ENCODE results near the gene DND1. TPM values are rescaled to one million over a fixed set of nuclear protein-coding genes. Genes with fewer than 3 reads are reported as not detected.

DND1 gene
- polyA plus RNA-seq, 2 of the 4 experiments (the other 2 are of a cell fraction), result 0.63 to 1.0 TPM

DNA sequence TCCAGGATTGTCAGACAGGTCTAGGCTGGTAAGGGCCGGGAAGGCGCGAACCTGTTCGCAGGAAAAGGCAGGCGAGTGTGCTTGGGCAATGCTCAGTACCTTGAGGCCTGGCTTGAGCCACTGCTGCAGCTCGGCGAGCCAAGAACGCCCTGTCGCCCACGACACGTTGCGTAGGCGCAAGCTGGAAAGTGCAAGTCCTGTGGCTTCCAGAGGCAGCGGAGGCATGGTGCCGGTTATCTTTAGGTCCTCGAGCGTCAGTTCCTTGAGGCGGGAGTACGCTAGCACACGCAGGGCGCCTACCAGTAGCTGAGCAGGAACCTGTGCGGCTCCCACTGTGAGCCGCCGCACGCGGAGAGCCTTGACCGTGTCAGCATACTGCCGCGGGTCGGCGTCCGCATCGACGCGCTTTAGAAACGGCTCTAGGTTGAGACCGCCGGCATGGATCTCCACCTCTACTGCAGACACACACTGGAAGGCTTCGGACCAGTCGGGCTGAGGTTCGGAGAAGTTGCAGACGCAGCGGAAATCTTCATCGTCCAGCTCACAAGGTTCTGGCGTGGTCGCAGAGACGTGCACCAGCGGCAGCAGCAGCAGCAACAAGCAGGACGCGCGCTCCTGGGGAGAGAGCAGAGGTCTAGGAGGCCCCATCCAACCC, 40.9 kb downstream of the DND1 start:
- CTCF ChIA-PET, result interaction anchor here (1.0 to 3.9 kb wide), 2 partner anchors 58 to 86 kb away, joined by 5 to 21 read pairs; partner anchors contain the start of gene EIF4EBP3
- H3K4me1 ChIP-seq, result peaks cover 32% of the 10 kb centered on the region
- FAIRE-seq, result no peak
- H3K9me3 ChIP-seq, result peaks cover 15% of the 10 kb centered on the region
- no peak; a peak in 1 of 6 replicates for ATAC-seq
- TF ChIP-seq PHF8 (IDR thresholded peaks at IDR 0.05; ENCODE audit: borderline replicate concordance, low read depth) (no peak), KDM1A (IDR thresholded peaks at IDR 0.05; ENCODE audit: low read depth) (no peak), ESRRA (IDR thresholded peaks at IDR 0.05; ENCODE audit: borderline replicate concordance, low read length) (no peak), HOXA7 (CRISPR knock-in tag; IDR thresholded peaks at IDR 0.05) (no peak), NFE2L2 (conservative IDR thresholded peaks at IDR 0.05; ENCODE audit: low read length) (no peak), MAZ (IDR thresholded peaks at IDR 0.05; ENCODE audit: borderline replicate concordance, low read depth, low read length) (no peak), RAD21 (conservative IDR thresholded peaks at IDR 0.05 in 1 of 2, IDR thresholded peaks at IDR 0.05 in 1 of 2) (no peak), HEYL (CRISPR knock-in tag; IDR thresholded peaks at IDR 0.05) (no peak)
- 0 out of 3 replicates have a peak overlapping the region, but pooled peaks have one; percentile 5 for H3K4me3 ChIP-seq
- H3K27ac ChIP-seq, result peak overlapping the region; percentile 45 to 83
- DNase-seq (ENCODE audit: low read depth in 1 of 2, low spot score in 1 of 2), result no peak
- POLR2A ChIA-PET, result no interaction called here
- peak overlapping the region; percentile 58 for H3K4me2 ChIP-seq
- 89% methylated on average over 48 of the region's 51 CpGs for WGBS (ENCODE audit: missing lambda C conversion rate)

DNA sequence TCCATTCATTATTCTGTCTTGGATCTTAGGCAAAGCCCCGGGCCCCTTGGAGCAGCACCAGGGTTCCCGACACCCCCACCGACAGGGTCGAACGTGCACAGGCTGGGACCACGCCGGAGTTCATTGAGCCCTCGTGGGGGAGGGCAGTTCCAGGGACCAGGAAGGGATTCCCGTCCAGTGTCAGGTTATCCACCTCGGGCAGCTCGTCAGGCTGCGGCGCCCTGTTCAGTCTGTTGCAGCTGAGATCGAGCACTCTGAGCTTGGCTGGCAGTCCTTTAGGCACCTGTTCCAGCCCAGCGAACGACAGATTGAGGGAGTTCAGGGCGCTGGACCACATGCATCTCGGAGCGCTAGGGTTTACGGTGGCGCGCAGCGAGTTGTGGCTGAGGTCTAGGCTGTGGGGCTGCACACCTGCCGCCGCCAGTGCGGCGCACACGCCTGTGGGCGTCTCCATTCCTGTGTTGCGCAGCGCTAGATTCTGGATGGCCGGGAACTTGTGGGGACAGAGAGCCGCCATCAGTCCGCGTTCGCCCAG, 41.5 kb downstream of the DND1 start:
- DNase-seq (ENCODE audit: low read depth in 1 of 2, low spot score in 1 of 2), result no peak
- no peak for FAIRE-seq
- no peak overlapping the region for H3K4me3 ChIP-seq
- no peak overlapping the region for H3K4me2 ChIP-seq
- TF ChIP-seq POLR2AphosphoS2 (conservative IDR thresholded peaks at IDR 0.05; ENCODE audit: low read length), result no peak
- TF ChIP-seq RNF2 (IDR thresholded peaks at IDR 0.05; ENCODE audit: borderline replicate concordance, low read depth), result no peak
- no peak for TF ChIP-seq GATA3 (IDR thresholded peaks at IDR 0.05; ENCODE audit: borderline replicate concordance)
- TF ChIP-seq MAFK (IDR thresholded peaks at IDR 0.05; ENCODE audit: partially characterized antibody), result no peak
- no peak for TF ChIP-seq FOSL2 (IDR thresholded peaks at IDR 0.05)
- TF ChIP-seq FOSL2 (CRISPR knock-in tag; IDR thresholded peaks at IDR 0.05), result no peak
- TF ChIP-seq RARB (CRISPR knock-in tag; IDR thresholded peaks at IDR 0.05), result no peak
- no peak for TF ChIP-seq HOXA7 (CRISPR knock-in tag; IDR thresholded peaks at IDR 0.05)
- no peak for TF ChIP-seq HOXB13 (CRISPR knock-in tag; IDR thresholded peaks at IDR 0.05; ENCODE audit: low read depth)
- no peak for TF ChIP-seq RCOR1 (IDR thresholded peaks at IDR 0.05; ENCODE audit: low read depth, low read length)
- TF ChIP-seq RFX5 (IDR thresholded peaks at IDR 0.05), result no peak
- TF ChIP-seq MYC (IDR thresholded peaks at IDR 0.05; ENCODE audit: borderline replicate concordance, low read length), result no peak
- TF ChIP-seq, protein P1, sequence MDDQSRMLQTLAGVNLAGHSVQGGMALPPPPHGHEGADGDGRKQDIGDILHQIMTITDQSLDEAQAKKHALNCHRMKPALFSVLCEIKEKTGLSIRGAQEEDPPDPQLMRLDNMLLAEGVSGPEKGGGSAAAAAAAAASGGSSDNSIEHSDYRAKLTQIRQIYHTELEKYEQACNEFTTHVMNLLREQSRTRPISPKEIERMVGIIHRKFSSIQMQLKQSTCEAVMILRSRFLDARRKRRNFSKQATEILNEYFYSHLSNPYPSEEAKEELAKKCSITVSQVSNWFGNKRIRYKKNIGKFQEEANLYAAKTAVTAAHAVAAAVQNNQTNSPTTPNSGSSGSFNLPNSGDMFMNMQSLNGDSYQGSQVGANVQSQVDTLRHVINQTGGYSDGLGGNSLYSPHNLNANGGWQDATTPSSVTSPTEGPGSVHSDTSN (IDR thresholded peaks at IDR 0.05), result no peak
- TF ChIP-seq ZFP36 (IDR thresholded peaks at IDR 0.05; ENCODE audit: borderline replicate concordance, partially characterized antibody), result no peak
- TF ChIP-seq, protein P2, sequence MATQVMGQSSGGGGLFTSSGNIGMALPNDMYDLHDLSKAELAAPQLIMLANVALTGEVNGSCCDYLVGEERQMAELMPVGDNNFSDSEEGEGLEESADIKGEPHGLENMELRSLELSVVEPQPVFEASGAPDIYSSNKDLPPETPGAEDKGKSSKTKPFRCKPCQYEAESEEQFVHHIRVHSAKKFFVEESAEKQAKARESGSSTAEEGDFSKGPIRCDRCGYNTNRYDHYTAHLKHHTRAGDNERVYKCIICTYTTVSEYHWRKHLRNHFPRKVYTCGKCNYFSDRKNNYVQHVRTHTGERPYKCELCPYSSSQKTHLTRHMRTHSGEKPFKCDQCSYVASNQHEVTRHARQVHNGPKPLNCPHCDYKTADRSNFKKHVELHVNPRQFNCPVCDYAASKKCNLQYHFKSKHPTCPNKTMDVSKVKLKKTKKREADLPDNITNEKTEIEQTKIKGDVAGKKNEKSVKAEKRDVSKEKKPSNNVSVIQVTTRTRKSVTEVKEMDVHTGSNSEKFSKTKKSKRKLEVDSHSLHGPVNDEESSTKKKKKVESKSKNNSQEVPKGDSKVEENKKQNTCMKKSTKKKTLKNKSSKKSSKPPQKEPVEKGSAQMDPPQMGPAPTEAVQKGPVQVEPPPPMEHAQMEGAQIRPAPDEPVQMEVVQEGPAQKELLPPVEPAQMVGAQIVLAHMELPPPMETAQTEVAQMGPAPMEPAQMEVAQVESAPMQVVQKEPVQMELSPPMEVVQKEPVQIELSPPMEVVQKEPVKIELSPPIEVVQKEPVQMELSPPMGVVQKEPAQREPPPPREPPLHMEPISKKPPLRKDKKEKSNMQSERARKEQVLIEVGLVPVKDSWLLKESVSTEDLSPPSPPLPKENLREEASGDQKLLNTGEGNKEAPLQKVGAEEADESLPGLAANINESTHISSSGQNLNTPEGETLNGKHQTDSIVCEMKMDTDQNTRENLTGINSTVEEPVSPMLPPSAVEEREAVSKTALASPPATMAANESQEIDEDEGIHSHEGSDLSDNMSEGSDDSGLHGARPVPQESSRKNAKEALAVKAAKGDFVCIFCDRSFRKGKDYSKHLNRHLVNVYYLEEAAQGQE (IDR thresholded peaks at IDR 0.05), result no peak
- TF ChIP-seq HEYL (CRISPR knock-in tag; IDR thresholded peaks at IDR 0.05), result no peak
- TF ChIP-seq, protein P3, sequence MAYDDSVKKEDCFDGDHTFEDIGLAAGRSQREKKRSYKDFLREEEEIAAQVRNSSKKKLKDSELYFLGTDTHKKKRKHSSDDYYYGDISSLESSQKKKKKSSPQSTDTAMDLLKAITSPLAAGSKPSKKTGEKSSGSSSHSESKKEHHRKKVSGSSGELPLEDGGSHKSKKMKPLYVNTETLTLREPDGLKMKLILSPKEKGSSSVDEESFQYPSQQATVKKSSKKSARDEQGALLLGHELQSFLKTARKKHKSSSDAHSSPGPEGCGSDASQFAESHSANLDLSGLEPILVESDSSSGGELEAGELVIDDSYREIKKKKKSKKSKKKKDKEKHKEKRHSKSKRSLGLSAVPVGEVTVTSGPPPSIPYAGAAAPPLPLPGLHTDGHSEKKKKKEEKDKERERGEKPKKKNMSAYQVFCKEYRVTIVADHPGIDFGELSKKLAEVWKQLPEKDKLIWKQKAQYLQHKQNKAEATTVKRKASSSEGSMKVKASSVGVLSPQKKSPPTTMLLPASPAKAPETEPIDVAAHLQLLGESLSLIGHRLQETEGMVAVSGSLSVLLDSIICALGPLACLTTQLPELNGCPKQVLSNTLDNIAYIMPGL (CRISPR knock-in tag; IDR thresholded peaks at IDR 0.05; ENCODE audit: borderline replicate concordance), result no peak
- no peak for TF ChIP-seq FOXS1 (CRISPR knock-in tag; IDR thresholded peaks at IDR 0.05)
- TF ChIP-seq NPAS2 (CRISPR knock-in tag; IDR thresholded peaks at IDR 0.05; ENCODE audit: borderline replicate concordance), result no peak
- no peak for TF ChIP-seq ZC3H11A (IDR thresholded peaks at IDR 0.05)
- TF ChIP-seq MAZ (IDR thresholded peaks at IDR 0.05; ENCODE audit: borderline replicate concordance, low read depth, low read length), result no peak
- POLR2A ChIA-PET, result no interaction called here
- peaks cover 32% of the 10 kb centered on the region for H3K4me1 ChIP-seq
- H3K9me3 ChIP-seq, result peaks cover 18% of the 10 kb centered on the region
- 96% methylated on average over 35 of the region's 36 CpGs for WGBS (ENCODE audit: missing lambda C conversion rate)
- no peak for ATAC-seq
- H3K27ac ChIP-seq, result peak overlapping the region in 1 of 2 experiments; percentile 83; a peak in 2 of 6 replicates
- CTCF ChIA-PET, result interaction anchor here (1.0 to 2.5 kb wide), 2 partner anchors 13 to 57 kb away, joined by 5 to 8 read pairs; no protein-coding TSS in a partner anchor

Data from A549 (cell line).